ENCODE measurements around the gene DOCK2.

DNA sequence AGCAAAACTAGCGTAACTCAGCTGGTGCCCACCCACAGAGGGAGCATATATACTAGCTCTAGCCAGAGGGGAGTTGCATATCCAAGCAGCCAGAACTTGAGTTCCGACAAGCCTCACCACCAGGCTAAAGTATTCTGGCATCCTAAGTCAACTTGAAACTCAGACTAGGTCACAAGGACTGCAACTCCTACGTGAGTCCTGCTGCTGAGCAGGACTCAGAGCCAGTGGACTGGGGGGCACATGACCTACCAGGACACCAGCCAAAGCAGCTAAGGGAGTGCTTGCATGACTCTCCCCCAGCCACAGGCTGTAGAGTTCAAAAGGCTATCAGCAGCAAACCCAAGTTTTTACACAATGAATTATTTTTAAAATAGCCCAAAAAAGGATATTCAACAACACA is 27.4 kb upstream of the DOCK2 start:
- TF ChIP-seq POLR2AphosphoS5 (IDR thresholded peaks at IDR 0.05; ENCODE audit: borderline replicate concordance, low read depth, low read length) (no peak), EZH2 (IDR thresholded peaks at IDR 0.05) (no peak), FOXP2 (optimal IDR thresholded peaks at IDR 0.05; ENCODE audit: control extremely low read depth, extremely low read length, insufficient read depth) (no peak)
